Measurements from ENCODE around the gene NPM1.
"Not testable (repeated sequence)": the region's sequence is repeated elsewhere in the genome, so short reads cannot be mapped to it uniquely, and the experiment has no call there.

NPM1 gene, protein sequence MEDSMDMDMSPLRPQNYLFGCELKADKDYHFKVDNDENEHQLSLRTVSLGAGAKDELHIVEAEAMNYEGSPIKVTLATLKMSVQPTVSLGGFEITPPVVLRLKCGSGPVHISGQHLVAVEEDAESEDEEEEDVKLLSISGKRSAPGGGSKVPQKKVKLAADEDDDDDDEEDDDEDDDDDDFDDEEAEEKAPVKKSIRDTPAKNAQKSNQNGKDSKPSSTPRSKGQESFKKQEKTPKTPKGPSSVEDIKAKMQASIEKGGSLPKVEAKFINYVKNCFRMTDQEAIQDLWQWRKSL

DNA sequence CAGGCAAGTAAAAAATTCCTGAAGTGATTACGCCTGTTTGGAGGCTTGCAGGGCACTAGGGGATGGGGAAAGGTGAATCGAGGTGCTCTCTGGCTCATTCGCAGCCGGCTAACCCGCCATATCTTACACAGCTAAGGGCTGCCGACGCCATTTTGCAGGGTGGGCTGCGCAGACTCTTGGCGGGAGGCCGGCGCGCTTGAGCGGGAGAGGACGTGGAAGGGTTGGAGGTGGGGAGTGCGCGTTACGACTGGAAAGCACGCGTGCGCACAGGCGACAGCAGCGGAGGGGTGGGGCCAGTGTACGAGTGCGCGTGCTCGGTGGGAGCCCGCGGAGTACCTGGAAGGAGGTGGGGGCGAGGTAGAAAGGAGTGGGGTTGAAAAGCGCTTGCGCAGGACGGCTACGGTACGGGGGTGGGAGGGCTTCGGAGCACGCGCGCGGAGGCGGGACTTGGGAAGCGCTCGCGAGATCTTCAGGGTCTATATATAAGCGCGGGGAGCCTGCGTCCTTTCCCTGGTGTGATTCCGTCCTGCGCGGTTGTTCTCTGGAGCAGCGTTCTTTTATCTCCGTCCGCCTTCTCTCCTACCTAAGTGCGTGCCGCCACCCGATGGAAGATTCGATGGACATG is at the start of gene NPM1:
NPM1 (plus strand) TSS at position 505 of the 625 bp plus-strand sequence; CDS start at position 605, 100 bp downstream.
- peak; percentile 97 for DNase-seq

DNA sequence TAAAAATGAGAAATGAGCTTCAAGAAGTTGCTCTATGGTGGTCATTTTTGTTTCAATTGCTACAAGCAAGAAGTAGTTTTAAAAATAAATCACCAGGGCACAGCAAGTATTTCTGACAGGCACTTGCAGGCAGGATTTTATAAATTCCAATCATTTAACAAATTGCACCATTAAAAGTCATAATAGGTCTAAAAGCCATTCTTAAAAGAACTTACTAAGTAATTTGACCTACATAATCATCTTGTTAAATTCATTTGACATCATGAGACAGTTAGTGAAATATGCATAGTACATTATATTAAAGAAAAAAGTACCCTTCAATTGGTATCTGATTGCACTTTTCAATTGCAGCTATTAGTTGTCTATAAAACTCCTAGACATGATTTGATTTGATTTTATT is 47.6 kb upstream of the NPM1 start:
- DNase-seq = no peak

DNA sequence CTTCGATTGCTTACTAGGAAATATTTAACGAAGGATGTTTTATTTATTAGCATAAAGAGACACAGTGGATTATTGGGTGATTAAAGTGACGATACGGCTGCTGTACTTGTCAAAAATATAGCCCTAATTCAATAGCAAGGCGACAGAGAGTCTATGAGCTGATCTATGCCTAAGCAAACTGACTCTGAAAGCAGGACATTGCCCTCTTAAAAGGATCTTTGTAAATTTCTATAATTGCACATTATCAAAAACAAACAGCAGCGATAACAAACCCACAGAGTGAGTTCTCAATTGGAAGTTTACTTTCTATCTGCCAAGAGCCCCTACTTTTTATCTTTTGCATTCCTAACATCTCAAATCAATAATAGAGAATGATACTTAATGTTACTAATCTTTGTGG is 47.2 kb upstream of the NPM1 start:
- DNase-seq = no peak

DNA sequence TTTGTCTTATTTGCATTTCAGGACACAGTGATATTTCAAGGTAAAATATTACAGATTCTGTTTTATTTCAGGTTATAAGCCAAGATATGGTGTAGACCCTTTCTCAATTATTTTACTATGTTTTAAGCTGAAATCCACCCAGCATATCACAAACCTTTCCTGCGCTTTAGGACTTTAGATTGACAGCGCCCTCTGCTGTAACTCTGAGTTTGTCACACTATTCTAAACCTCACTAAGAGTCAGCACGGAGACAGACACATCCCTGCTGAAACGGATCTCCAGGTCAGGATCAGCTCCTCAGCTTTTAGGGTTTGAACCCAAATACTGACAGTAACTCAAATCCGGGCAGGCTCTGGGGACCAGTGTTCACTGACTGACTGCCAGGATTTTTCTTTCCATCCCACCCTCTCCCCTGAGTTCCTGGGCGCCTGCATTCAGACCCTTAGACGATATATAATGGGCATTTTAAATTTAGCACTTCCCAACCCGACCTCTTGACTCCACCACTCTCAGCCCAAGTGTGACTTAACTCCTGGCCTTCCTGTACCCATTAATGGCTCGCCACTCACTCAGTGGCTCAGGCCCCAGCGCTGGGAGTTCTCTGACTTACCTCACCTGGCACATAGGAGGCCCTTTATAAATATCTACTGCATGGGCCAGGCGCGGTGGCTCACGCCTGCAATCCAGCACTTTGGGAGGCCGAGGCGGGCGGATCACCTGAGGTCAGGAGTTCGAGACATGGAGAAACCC is 45.1 kb upstream of the NPM1 start:
- peak; percentile 18 for DNase-seq

DNA sequence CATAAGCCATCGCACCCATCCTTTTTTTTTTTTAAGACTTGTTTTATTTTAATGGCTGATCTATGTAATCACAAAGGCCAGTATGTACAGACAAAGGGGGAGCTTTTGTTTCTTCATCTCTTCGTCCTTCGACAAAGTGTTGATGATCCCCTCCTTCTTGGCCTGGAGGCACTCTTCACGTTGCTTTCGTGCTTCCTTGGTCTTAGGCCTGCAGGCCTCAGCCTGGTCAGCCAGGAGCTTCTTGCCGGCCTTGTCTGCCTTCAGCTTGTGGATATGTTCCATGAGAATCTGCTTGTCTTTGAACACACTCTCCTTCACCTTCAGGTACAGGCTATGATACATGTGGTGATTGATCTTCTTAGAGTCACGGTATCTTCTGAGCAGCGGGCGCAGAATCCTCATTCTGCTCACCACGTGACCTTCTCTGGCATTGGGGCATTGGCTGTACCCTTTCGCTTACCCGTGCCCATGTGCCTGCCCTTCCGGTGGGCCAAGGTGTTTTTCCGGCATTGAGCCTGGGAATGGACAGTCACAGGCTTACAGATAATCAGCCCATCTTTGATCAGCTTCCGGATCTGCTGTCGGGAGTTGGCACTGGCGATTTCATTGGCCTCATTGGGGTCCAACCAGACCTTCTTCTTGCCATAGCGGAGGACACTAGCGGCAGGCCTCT is 42.6 kb upstream of the NPM1 start:
- no peak for DNase-seq

DNA sequence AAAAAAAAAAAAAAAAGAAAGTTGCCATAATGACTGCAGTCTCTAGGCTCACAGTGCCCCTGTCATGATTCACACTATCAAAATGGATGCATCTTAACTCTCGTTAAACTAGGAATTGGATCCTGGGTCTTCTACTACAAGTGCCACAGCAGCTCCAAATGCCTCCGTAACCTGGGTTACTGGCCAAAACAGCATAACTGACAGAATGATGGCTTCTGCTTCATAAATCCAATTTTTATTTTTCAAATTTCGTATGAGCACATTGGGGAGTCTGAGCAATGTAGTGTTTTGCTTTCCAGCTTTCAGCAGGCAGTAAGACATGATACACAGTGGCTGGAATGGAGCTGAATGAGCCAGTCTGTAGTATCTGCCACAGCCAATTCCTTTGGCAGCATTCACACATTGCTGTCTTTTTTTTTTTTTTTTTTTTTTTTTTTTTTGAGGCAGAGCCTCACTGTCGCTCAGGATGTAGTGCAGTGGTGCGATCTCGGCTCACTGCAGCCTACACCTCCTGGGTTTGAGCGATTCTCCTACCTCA is 36.0 kb upstream of the NPM1 start:
- peak; percentile 50 for DNase-seq

DNA sequence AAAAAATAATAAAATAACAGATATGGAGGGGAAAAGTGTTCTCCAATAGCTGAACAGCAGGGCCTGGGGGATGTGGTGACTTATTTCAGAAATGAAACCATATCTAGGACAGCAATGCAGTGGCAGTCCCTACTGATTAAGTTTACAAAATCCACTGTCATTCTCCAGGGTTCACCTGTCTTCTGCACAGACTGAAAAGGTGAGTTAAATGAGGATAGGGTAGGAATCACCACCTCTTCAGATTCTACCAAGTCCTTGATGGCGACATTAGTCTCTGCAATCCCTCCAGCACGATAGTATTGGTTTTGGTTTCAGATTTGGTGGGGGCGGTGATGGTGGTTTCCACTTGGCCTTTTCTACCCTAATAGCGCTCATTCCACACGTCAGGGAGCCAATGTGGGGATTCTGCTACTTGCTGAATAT is 32.3 kb upstream of the NPM1 start:
- DNase-seq = no peak

DNA sequence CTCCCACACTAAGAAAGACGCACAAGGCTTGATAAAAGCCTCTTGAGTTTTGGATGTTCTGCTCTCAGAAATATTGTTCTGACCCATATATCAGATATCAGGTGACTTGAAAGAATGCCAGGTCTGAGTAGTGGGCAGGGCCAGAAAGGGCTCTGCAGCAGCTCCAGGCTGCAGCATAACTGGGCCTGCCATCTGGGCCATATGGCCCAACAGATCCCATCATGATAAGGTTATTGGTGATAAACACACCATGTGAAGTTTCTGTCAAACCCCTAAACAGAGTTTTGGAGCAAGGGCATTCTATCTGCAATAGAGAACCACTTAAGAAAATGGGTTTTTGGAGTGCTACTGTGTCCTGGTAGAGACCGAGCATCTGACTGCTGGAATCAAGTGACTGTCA is 29.8 kb upstream of the NPM1 start:
- no peak for DNase-seq

DNA sequence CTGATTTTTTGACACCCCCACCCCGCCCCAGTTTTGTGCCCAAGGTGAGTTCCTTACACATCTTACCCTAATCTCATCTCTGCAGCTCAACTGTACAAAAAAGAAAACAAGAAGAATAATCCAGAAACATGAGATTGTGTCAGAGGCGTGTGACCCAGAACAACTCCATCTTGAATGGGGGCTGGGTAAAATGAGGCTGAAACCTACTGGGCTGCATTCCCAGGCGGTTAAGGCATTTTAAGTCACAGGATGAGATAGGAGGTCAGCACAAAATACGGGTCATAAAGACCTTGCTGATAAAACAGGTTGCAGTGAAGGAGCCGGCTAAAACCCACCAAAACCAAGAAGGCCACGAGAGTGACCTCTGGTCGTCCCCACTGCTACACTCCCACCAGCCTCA is 26.5 kb upstream of the NPM1 start:
- not testable (repeated sequence) for DNase-seq

DNA sequence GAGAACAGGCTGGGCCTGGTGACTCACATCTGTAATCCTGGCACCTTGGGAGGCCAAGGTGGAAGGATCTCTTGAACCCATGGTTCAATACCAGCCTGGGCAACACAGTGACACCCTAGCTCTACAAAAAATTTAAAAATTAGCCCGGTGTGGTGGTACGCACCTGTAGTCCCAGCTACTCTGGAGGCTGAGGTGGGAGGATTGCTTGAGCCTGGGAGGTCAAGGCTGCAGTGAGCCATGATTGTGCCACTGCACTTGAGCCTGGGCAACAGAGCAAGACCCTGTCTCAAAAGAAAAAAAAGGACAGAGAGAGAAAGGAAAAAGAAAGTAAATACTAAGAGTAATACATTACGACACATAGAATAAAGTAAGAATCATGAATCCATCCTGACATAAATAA is 24.4 kb upstream of the NPM1 start:
- not testable (repeated sequence) for DNase-seq

DNA sequence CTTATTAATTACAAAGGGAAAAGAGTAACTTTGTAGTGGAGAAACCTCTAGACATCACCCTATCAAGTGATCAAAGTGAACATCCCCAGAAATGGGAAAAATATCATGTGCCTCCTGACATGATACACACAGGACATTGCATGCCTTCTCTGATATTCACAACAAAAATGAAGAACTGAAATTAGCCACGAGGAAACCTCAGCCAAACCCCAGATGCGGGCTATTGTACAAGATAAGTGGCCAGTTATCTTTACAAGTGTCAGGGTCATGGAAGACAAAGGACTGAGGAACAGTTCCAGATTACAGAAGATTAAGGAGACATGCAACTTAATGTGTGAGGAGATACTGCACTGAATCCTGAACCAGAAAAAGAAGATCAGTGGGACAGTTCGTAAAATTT is 23.8 kb upstream of the NPM1 start:
- no peak for DNase-seq

DNA sequence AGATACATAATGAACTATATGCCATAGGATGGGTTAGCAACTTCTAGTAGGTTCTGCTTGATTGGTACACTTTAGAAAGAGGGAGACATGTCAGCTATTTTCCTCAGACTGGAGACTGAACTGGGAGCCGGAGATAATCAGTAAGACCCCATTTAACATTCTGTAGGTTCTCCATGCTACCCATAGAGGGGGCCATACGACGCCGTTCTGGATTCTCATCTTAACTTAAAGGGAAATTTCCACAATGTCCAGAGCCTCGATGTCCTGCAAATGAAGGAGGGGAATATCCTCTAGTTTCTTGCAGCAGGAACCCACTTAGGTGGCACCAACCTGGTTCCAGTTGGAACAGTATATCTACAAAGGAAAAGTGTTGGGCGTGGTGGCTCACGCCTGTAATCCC is 22.3 kb upstream of the NPM1 start:
- DNase-seq = no peak

DNA sequence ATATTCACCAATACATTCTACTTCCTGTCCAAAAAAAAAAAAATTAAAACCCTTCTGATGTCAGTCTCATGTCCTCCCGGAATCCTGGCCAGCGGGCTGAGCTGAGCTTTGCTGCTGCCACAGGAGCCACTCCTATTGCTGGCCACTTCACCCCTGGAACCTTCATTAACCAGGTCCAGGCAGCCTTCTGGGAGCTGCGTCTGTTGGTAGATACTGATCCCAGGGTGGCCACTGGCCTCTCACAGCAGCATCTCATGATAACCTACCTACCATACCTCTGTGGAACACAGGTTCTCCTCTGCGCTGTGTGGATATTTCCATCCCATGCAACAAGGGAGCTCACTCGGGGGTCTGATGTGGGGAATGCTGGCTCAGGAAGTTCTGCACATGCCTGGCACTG is 21.0 kb upstream of the NPM1 start:
- no peak for DNase-seq

DNA sequence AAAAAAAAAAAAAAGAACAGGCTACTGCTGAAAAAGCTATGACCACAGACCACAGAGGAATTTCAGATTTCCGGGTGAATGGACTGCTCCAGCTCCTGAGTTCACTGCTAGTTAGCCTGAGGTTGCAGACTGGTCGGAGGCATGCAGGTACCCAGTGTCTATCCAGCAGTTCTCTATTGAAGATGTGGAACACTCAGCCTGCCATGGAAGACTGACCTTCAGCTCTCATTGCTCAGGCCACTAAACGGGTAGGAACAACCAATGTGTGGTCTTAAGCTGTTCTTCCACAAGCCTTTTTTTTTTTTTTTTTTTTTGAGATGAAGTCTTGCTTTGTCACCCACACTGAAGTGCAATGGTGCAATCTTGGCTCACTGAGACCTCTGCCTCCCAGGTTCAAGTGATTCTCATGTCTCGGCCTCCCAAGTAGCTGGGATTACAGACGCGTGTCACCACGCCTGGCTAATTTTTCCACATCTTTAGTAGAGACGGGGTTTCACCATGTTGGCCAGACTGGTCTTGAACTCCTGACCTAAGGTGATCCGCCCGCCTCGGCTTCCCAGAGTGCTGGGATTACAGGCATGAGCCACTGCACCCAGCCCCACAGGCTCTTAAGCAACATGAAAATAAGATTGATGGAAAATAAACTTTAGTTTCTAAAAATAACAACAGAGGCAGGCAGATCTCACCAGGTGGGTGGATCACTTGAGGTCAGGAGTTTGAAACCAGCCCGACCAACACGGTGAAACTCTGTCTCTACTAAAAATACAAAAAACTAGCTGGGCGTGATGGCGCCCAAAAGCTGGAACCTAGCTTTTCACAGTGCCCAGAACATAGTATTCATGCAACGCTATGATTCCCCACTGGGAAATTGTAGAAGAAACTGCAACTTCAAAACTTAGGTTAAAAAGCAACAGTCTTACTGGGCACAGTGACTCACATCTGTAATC is 20.0 kb upstream of the NPM1 start:
- no peak for DNase-seq

DNA sequence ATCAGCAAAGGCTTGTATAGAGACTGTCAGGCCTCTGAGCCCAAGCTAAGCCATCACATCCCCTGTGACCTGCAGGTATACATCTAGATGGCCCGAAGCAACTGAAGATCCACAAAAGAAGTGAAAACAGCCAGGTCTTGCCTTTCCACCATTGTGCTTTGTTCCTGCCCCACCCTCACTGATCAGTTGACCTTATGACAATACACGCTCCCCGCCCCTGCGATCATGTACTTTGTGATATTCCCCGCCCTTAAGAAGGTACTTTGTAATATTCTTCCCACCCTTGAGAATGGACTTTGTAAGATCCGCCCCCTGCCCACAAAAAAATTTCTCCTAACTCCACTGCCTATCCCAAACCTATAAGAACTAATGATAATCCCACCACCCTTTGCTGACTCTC is 18.6 kb upstream of the NPM1 start:
- DNase-seq = no peak

DNA sequence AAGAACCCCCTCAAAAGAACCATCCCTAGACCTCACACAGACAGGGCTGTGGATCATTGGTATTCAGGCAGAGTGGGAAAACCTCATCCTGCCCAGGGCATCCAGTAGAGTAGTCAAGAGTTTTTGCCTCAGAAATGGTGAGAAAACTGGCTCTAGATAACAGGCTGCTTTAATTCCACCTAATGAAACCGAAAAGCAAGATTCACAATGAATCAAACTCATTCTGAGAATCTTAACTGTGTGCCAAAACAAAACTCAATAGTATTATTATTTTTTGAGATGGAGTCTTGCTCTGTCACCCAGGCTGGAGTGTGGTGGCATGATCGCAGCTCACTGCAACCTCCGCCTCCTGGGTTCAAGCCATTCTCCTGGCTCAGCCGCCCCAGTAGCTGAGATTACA is 17.8 kb upstream of the NPM1 start:
- DNase-seq = no peak

DNA sequence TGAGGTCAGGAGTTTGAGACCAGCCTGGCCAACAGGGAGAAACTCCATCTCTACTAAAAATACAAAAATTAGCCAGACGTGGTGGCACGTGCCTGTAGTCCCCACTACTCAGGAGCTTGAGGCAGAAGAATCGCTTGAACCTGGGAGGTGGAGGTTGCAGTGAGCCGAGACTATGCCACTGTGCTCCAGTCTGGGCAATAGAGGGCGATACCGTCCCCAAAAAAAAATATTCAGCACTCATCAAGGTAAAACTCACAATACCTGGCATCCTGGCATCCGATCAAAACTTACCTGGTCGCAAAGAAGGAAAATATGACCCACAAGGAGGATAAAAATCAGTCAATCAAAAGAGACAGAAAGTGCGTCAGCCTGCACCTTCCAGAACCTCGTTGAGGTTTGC is 16.8 kb upstream of the NPM1 start:
- DNase-seq = not testable (repeated sequence)

DNA sequence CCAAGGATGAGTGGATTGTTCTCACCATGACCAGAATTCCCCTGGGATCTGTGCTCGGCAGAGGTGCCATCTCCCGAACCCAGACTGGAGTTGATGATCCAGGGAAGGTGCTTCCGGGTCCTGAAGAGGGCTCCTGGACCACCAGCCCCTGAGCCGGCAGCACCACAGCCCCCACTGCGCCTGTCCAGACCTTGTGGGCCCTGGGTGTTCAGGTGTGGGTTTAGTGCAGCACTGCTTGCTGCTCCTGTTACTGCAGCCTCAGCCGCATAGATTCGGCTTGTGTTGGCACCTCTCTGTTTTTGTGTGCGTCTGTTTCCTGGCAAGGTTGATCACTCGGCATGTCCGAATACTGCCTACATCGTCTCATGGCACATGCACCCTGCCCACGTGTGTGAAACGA is 16.3 kb upstream of the NPM1 start:
- no peak for DNase-seq

DNA sequence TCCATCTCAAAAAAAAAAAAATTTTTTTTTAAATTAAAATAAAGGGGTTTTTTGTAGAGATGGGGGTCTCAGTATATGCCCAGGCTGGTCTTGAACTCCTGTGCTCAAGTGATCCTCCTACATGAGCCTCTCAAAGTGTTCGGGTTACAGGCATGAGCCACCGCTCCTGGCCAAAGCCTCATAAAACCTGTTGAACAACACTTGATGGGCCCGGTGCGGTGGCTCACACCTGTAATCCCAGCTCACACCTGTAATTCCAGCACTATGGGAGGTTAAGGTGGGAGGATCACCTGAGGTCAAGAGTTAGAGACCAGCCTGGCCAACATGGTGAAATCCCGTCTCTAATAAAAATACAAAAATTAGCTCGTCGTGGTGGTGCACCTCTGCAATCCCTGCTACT is 7.7 kb upstream of the NPM1 start:
- DNase-seq = no peak

DNA sequence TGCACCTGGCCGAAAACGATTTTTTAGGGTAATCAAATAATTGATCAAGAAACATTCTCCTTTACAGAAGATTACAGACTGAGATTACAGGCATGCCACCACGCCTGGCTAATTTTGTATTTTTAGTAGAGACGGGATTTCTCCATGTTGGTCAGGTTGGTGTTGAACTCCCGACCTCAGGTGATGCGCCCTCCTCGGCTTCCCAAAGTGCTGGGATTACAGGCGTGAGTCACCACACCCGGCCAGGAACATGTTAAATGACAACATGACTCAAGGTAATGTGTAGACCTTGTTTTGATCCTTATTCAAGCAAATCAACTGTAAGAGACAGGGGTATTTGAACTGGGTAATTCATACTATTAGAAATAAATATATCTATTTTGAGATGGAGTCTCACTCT is 3.2 kb upstream of the NPM1 start:
- DNase-seq = not testable (repeated sequence)

DNA sequence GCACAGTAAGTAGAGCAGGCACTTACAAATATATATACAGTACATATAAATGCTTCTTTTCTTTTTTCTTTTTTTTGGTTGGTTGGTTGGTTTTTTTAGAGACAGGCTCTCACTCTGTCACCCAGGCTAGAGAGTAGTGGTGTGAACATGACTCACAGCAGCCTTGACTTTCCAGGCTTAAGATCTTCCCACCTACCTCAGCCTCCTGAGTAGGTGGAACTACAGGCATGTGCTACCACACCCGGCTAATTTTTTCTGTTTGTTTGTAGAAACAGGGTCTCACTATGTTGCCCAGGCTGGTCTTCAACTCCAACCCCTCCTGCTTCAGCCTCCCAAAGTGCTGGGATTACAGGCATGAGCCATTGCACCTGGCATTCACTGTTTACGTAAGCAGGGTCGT is 2.6 kb upstream of the NPM1 start:
- not testable (repeated sequence) for DNase-seq

DNA sequence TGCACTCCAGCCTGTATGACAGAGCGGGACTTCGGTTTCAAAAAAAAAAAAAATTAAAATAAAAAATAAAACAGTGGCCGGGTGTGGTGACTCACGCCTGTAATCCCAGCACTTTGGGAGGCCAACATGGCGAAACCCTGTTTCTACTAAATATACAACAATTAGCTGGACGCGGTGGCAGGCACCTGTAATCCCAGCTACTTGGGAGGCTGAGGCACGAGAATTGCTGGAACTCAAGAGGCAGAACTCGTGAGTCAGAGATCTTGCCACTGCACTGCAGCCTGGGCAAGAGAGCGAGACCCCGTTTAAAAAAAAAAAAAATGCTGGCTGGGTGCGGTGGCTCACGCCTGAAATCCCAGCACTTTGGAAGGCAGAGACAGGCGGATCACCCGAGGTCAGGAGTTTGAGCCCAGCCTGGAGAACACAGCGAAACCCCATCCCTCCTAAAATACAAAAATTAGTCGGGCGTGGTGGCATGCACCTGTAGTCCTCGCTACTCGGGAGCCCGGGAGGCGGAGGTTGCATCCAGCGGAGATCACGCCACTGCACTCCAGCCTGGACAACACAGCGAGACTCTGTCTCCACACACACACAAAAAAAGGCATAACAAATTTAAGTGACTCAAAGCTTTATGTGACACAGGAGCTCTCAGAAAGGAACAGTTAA is 1.5 kb upstream of the NPM1 start:
- no peak for DNase-seq

All from NCI-H446 treated with DMSO at 0.1 percent for 48 hours (cell line).